Lung microvascular endothelial cell (primary cell): ENCODE measurements around the gene AP5Z1. TPM values are rescaled to one million over a fixed set of nuclear protein-coding genes. Genes with fewer than 3 reads are reported as not detected.
"Not testable (repeated sequence)": the region's sequence is repeated elsewhere in the genome, so short reads cannot be mapped to it uniquely, and the experiment has no call there.

Experiments used
- DNase-seq, 2 donors: peaks; one replicate each; pipeline versions ENCODE4 v3.0.0 to v3.0.0-alpha.2; 2010; ENCODE audit warnings: low read depth in 2 of 2
- total RNA-seq: library from RNA; depleted of rRNA; stranded (reverse); fragments of >200 nt; gene quantifications from 2 replicates; pipeline ENCODE4 v1.2.1, GENCODE V29; 2014

The AP5Z1 gene
- total RNA-seq, 1 donor from 2014 or later: 20.2 TPM

DNA sequence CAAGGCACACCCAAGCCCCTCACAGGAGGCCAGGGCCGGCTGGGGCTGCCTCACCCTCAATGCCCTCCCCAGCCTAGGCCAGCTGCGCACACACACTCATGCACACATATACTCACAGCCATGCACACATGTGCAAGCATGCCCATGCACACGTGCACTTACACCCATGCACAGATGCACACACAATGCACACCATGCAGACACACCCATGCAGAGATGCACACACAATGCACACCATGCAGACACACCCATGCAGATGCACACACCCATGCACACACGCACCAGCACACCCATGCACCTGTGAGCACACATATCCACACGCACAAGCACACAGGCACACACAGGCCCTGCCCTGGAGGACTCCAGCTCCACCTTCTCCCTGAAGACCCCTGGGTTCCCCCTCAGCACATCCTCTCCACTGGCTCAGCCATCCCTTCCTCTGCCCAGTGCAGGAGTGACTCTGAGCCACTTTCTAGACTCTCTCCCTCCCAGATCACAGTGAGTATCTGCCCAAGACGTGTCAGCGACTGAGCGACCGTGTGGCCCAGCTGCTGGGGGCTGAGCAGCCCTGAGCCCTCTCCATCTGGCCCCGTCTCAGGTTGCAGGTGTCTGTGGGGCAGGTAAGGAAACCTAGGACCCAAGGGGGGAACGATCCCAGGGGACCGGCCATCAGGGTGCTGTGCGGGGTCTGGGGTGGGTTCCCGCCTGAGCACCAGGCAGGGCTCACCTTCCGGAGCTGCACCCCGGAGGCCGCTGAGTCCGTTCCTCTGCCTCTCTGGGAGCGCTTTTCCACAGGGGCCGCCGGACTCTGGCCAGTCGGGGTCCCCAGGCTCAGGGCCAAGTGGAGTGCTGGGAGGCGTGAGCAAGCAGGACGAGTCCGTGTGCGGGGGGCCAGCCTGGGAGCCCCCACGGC, 25.8 kb downstream of the AP5Z1 start:
- DNase-seq: no peak

DNA sequence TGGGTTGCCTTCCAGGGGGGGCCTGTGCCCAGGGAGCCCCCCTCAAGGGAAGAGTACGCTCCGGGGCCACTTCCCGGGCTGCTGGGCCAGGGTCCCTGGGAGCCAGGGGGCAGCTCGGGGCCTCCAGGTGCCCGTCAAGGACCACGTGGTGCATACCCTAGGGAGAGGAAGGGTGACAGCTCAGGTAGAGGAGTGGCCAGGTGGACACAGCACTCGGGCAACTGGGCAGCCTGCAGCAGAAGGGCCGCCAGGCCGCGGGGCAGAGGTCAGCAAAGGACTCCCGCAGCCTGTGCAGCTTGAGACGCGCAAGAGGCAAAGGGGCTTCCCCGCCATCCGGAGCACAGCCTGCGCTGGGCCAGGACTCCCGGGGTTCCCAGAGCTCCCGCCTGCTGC, 26.4 kb downstream of the AP5Z1 start:
- DNase-seq: no peak

DNA sequence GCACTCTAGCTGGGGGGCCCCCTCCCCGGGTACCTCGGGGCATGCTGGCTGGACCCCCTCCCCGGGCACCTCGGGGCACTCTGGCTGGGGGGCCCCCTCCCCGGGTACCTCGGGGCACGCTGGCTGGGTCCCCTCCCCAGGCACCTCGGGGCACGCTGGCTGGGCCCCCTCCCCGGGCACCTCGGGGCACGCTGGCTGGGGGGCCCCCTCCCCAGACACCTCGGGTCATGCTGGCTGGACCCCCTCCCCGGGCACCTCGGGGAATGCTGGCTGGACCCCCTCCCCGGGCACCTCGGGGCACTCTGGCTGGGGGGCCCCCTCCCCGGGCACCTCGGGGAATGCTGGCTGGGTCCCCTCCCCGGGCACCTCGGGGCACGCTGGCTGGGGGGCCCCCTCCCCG, 27.2 kb downstream of the AP5Z1 start:
- DNase-seq: not testable (repeated sequence)

DNA sequence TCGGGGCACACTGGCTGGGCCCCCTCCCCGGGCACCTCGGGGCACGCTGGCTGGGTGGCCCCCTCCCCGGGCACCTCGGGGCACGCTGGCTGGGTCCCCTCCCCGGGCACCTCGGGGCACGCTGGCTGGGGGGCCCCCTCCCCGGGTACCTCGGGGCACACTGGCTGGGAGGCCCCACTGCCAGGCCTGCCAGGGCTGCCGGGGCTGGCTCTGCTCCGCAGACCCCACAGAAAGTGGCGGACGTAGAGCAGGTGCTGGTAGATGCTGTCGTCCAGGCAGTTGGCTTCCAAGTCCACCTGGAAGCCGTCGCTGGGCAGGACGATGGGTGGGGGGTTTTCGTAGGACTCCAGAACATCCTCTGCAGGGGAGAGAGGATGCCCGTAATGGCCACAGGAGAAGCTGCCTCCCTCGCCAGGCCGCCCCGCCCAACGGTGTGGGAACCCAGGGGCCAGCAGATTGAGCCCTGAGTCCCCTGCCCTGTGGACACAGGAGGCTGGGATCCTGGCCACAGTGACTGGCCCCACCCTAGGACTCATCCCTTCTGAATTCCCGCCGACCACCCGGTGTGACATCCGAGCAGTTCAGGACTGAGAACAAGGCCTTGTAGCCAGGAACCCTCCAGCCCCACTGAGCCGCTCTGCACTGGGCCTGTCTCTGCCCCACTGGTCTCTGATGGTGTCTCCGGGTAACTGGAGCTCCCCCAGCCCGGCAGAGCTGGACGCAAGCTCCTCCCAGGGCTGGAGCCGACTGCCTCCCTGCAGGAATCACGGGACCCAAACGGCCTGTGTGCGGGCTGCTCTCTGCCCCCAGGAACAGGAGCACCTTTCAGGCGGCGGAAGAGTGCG, 28.2 kb downstream of the AP5Z1 start:
- no peak for DNase-seq

DNA sequence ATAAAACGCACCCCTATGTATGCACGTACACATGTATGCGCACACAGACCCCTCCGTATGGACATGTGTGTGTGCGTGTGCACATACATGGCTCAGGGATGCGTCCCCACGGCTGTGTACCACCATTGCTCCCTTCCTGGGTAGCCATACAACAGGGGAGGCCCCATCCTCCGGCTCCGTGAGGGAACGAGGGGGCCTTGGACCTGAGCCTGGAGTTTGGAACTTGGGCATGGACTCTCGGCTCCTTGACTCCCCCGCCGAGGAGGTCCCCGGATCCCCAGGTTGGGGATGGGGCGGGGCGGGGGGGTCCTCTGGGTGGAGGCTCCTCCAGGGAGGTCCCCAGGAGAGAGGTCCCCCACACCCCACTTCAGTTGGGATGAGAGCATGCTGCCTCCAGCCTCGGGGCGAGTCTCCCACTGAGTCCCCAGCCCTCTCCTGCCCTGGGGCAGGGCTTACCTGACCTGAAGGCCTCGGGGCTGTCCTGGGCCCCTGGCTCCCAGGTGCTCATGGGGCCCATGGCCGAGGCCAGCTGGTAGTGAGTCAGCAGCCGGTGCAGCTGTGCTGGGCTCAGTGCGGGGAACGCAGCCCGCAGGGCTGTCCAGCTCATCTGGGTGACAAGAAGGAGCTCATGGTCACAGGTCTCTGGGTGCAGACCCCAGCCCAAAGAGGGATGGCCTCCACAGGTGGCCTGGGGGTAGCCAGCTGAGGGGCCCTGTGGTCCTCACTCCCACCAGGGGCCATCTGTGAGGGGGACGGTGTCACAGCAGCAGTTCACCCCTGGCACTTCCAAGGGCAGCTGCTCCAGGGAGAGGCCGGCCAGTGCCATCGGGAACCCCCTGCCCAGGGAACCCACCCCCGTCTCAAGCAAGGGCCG, 29.9 kb downstream of the AP5Z1 start:
- no peak for DNase-seq

DNA sequence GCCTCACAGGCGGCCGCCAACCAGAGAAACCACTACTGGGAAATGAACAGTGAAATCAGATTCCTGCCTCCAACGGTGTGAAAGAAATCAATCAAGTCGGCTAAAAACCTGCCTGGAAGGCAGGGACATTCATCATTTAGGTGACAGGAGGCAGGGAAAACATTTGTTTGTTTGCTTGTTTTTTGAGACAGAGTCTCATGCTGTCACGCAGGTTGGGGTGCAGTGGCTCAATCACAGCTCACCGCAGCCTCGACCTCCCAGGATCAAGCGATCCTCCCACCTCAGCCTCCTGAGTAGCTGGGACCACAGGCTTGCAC, 30.5 kb downstream of the AP5Z1 start:
- no peak for DNase-seq

DNA sequence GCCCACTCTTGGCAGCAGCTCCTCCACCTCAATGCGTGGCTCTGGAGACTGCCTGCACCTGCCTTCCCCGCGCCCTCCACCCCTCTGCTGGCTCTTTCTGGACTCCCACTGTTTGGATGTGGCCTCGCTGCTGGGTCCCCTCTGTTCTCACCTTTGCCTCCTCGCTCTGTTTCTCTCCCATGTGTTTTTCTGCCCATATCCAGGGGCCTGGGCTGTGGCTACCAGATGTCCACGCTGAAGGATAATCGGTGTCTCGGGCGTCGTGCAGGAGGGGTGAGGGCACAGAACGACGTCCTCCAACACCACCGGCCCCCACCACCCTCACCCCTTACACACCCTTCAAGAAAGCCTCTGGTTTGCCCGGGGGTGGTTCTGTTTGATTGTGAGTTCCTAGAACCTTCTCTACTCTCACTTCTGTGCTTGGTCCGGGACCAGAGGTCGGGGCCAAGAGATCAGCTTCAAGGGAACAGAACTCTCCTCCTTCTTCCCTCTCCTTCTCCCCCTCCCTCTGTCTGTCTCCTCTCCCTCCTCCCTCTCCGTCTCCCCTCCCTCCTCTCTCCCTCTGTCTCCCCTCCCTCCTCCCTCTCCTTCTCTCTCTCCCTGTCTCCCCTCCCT, 31.7 kb downstream of the AP5Z1 start:
- no peak for DNase-seq

DNA sequence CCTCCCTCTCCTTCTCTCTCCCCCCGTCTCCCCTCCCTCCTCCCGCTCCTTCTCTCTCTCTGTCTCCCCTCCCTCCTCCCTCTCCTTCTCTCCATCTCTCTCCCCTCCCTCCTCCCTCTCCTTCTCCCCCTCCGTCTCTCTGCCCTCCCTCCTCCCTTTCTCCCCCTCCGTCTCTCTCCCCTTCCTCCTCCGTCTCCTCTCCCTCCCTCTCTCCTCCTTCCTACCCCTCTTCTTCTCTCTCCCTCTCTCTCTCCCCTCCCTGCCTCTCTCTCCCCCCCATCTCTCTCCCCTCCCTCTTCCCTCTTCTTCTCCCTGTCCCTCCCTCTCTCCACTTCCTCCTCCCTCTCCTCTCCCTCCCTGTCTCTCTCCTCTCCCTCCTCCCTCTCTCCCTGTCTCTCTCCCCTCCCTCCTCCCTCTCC, 32.2 kb downstream of the AP5Z1 start:
- no peak for DNase-seq

DNA sequence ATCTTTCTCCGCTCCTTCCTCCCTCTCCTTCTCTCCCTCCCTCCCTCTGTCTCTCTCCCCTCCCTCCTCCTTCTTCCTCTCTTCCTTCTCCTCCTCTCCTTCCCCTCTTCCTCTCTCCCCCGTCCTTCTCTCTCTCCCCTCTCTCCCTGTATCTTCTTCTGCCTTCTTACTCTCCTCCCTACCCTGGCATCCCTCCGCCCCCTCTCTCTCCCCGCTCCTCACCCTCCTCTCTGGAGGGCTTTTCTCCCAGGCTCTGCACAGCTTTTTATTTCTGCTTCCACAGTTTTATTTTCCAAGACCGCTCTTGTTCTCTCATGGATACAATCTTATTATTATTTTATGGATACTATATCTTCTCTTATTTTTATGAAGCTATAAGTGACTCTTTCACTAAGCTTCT, 32.6 kb downstream of the AP5Z1 start:
- DNase-seq: no peak

DNA sequence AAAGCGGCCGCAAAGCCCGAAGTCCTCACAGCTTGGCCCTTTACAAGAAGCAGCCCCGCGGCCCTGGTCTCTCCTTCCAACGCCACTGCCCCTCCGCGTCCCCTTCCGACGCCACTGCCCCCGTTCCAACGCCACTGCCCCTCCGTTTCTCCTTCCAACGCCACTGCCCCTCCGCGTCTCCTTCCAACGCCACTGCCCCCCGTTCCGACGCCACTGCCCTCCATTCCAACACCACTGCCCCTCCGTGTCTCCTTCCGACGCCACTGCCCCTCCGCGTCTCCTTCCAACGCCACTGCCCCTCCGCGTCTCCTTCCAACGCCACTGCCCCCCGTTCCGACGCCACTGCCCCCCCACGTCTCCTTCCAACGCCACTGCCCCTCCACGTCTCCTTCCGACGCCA, 33.1 kb downstream of the AP5Z1 start:
- DNase-seq: no peak

DNA sequence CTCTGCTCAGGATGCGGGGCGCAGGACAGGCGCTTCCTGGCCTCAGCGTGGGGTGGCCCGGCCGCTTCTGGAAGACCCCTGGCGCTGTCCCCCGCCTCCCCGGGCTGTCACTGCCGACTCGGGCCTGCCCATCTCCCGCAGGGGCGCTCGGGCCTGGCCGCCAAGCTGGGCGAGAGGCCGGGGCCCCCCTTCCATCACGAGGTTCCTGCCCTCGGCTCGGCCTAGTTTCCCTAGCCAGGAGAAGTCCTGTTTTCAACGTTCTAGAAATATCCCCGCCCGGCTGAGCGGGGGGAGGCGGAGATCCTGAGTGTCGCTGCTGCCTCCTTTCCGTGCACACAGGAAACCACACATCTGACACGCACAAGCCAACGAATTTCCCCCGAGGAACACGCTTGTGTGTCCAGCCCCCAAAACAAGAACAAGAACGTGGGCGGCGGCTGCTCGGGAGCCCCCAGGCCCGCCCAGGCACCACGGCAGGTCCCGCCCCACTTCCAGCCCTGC, 33.7 kb downstream of the AP5Z1 start:
- DNase-seq: no peak

DNA sequence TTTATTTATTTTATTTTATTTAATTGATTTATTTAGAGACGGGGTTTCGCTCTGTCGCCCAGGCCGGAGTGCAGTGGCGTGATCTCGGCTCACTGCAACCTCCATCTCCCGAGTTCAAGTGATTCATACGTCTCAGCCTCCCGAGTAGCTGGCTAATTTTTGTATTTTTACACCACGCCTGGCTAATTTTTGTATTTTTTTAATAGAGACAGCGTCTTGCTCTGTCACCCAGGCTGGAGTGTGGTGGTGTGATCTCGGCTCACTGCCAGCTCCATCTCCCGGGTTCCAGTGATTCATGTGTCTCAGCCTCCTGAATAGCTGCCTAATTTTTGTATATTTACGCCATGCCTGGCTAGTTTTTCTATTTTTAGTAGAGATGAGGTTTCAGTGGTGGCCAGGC, 34.2 kb downstream of the AP5Z1 start:
- DNase-seq: no peak

DNA sequence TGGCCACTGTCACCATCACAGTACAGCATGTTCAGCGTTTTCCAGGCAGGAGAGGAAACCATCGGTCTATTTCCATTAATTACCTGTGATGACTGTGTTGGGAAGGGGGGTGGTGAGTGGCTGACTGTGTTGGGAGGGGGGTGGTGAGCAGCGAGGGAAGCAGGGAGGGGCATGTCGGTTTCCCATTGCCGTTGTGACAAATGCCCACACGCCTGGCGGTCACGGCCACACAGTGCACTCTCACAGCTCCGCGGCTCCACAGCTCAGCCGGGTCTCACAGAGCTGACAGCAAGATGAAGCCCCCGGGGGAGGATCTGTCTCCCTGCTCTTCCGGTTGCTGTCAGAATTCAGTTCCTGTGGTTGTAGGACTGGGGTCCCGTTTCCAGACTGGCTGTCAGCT, 39.0 kb downstream of the AP5Z1 start:
- no peak for DNase-seq

DNA sequence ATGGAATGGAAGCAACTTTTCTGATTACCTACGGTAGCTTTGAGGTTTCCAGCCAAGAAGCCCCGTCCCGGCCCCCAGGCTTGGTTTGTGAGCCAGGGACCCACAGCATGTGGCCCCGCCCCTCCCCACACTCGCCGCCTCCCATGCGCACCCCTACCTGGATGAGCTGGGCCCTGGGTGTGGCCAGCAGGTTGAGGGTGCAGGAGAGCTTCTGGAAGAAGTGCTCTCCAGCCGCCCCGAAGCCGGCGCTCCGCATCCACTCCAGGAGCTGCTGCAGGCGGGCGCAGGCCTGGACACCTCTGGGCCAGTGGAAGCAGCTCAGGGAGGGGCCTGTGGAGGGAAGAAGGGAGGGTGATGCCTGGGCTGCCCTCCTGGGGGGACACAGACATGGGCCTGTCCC, 39.7 kb downstream of the AP5Z1 start:
- DNase-seq: no peak

DNA sequence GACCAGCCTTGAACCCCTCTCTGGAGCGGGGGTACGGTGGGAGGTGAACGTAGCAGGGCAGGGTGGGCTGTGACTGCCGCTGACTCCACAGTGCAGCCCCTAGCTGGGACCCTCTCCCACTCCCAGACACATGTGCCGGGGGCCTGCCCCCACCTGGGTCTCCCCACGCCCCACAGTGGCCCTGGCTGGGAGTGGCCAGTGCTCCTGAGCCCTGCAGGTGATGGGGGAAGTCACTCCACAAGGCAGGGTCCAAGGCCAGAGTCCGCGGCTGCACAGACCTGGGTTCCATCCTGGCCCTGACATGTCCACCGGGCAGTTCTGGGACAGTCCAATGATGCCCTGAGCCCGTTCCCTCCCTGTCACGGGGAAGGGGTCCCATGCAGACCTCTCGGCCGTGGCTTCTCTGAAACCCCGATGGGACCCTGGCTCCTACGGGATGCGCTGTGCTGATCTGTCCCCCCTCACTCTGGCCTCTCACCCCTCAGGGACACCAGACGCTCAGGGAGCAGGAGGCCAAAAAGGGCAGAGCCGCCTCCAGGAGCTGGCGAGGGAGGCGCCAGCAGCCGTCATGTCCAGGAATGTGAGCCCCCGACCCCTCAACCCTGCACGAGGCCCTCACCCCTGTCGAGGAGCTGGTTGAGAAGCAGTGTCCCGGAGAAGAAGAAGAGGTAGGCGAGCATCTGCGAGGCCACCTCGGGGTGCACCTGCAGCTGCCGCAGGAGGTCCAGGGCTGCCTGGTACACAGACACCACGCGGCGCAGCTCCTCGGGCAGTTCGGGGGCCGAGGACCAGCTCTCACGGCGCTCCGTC, 40.4 kb downstream of the AP5Z1 start:
- no peak for DNase-seq

DNA sequence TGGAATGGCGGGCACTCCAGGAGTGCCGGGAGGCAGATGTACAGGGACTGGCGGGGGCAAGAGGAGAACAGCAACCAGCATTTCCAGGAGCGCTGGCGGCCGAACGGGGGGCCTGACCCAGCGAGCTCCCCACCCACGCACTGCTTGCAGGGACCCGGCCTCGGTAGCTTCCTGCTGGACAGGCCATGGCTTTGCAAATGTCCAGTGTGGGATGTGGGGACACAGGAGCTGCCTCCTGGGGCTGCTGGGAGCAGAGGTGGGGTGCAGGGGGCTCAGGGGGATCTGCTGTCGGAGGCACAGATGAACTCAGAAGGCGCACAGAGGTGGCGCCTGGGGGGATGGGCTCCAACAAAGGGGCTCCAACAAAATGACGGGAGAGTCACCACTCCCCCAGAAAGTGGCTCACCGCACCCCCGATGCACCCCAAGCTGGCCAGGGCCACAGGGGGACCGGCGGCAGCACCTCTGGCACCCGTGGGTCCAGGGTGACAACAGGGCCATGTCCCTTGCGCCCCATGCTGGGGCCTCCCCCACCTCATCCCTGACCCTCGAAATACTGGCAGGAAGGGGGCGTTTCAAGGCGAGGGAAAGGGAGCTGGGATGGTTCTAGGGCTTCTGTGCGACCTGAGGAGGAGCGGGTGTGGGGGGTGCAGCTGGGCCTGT, 41.1 kb downstream of the AP5Z1 start:
- DNase-seq: no peak

DNA sequence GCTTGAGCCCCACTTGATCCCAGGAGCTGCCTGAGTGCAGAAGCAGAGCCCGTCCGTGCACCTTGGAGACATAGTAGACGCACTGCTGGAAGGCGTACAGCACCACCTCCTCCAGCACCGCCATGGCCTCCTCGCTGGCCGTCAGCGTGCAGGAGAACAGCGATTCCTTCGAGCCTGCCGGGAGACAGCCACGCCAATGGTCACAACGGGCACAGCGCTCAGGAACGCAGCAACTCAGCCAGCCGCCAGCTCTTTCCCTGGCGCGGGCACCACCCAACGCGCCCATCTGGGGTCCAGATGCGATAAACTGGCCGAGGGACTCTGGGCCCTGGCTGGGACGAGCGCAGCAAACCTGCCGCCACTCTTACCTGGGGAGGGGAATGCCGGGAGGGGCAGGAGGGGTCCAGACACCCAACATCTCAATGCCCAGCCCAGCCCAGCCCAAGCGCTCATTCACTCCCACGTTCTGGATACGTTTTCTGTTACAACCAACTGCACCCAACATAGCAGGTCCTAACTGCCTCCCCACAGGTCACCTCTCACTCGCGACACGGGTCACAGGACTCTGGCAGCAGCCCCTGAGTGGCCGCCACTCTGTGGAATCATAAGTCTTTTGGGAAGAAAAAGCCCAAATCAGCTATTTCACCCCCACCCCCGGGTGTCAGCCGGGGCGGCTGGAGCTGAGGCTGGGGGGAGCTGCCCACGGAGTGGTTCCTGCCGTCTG, 41.9 kb downstream of the AP5Z1 start:
- DNase-seq: no peak

DNA sequence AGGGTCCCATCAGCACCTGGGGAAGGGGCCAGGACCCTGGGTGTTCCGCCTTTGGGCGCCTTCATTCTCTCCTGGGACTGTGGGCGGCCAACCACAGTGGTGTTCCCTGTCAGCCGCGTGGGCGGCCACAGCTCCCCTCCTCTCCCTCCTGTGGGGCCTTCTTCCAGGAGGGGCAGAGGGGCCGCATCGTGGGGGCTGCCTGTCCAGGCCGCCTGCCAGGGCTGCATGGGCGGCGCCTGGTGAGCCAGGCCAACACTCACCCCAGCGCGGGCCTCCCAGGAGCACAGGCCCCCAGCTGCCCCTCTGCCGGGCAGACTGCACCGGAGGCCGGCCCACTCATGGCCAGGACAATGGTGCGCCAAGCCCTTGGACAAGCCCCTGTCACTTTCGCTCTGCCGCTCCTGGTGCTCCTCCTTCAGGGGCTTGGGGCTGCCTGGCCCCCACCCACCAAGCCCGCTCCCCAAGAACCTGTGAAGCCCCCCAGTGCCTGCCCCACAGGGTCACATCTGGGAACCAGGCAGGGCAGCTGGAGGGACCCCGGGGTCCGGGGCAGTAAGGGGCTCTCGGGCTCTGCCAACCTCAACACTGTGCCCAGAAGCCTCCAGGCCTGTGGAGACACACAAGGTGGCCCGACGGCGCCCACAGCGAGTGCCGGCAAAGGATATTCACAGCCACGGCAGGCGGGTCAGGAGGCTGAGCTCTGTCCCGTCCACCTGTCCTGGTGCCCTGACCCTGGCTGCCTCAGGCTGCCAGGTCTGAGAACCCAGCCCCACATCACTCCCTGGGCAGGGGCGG, 42.8 kb downstream of the AP5Z1 start:
- no peak for DNase-seq
